PC-3 (cell line): Measurements from ENCODE around the gene ASPRV1. TPM values are rescaled to one million over a fixed set of nuclear protein-coding genes. Genes with fewer than 3 reads are reported as not detected.

ENCODE experiments used
- ATAC-seq: fragments of 200-7000 bp; cut with Tn5 transposase; 2 replicates; pipeline ENCODE4 v1.9.1; 2020; ENCODE audit warnings: mild to moderate bottlenecking, moderate library complexity
- BruUV-seq: library from RNA; stranded (reverse); fragments of 400-500 nt; replicated peaks from 2 replicates; lab custom pipeline; 2021; lab: Mats Ljungman, UMichigan
- CTCF ChIA-PET: fragments of 300-600 bp; sonication (Branson Sonifier 250); formaldehyde crosslinking; loops from one replicate; lab custom pipeline; 2022; ENCODE audit warnings: antibody characterized with exemption; lab: Charles Lee
- POLR2A ChIA-PET: fragments of 300-600 bp; sonication (Branson Sonifier 250); formaldehyde crosslinking; loops from one replicate; lab custom pipeline; 2022; ENCODE audit warnings: antibody characterized with exemption; ENCODE audit not compliant: unreplicated experiment; lab: Charles Lee
- DNase-seq: peaks from one replicate; pipeline ENCODE4 v3.0.0-alpha.2; 2015
- H2AFZ ChIP-seq: fragments of 300-600 bp; sonication (generic); 2 replicates; pipeline ENCODE4 v1.6.0; 2016; ENCODE audit warnings: antibody characterized with exemption, low read length
- H3F3A ChIP-seq: fragments of 300-600 bp; sonication (generic); one replicate; pipeline ENCODE4 v1.6.0; 2017; ENCODE audit warnings: antibody characterized with exemption, low read length, control low read depth, mild to moderate bottlenecking; ENCODE audit not compliant: unreplicated experiment
- H3K27ac ChIP-seq: fragments of 300-600 bp; sonication (generic); 2 replicates; pipeline ENCODE4 v1.5.1; 2016; ENCODE audit warnings: mild to moderate bottlenecking, low read length
- H3K27me3 ChIP-seq: fragments of 300-600 bp; sonication (generic); 2 replicates; pipeline ENCODE4 v1.6.1; 2016; ENCODE audit warnings: low read length, mixed read lengths
- H3K36me3 ChIP-seq: fragments of 300-600 bp; sonication (generic); 2 replicates; pipeline ENCODE4 v1.6.1; 2016; ENCODE audit warnings: low read depth, mixed run types, low read length, mixed read lengths
- H3K4me1 ChIP-seq: fragments of 300-600 bp; sonication (generic); 2 replicates; pipeline ENCODE4 v1.5.1; 2016; ENCODE audit warnings: low read length; ENCODE audit not compliant: insufficient read depth
- H3K4me2 ChIP-seq: fragments of 300-600 bp; sonication (generic); 2 replicates; pipeline ENCODE4 v1.6.0; 2016; ENCODE audit warnings: low read length
- H3K4me3 ChIP-seq: fragments of 300-600 bp; sonication (generic); 2 replicates; pipeline ENCODE4 v1.5.1; 2016; ENCODE audit warnings: mild to moderate bottlenecking, low read length, mixed read lengths
- H3K79me2 ChIP-seq: fragments of 300-600 bp; sonication (generic); 2 replicates; pipeline ENCODE4 v1.6.1; 2017; ENCODE audit warnings: low read length, mixed read lengths
- H3K9ac ChIP-seq: fragments of 300-600 bp; sonication (generic); 2 replicates; pipeline ENCODE4 v1.6.0; 2016; ENCODE audit warnings: mild to moderate bottlenecking, low read length
- H3K9me2 ChIP-seq: fragments of 300-600 bp; sonication (generic); replicated peaks from 2 replicates; pipeline ENCODE4 v1.6.1; 2016; ENCODE audit warnings: mixed run types, low read length, mixed read lengths
- H3K9me3 ChIP-seq: fragments of 300-600 bp; sonication (generic); 2 replicates; pipeline ENCODE4 v1.6.1; 2016; ENCODE audit warnings: low read length, mixed read lengths
- H4K20me1 ChIP-seq: fragments of 300-600 bp; sonication (generic); 2 replicates; pipeline ENCODE4 v1.6.1; 2016; ENCODE audit warnings: low read length, mixed read lengths
- EZH2 ChIP-seq: fragments of 300-600 bp; sonication (generic); IDR thresholded peaks from one replicate; pipeline ENCODE4 v1.6.1; 2017; ENCODE audit warnings: antibody characterized with exemption, mild to moderate bottlenecking, low read length; ENCODE audit not compliant: unreplicated experiment
- EZH2phosphoT487 ChIP-seq: fragments of 300-600 bp; sonication (generic); IDR thresholded peaks from 2 replicates; pipeline ENCODE4 v1.6.1; 2018; ENCODE audit warnings: mild to moderate bottlenecking, antibody characterized with exemption, low read length, borderline replicate concordance
- intact Hi-C: fragments of 100-400 bp; cut with micrococcal nuclease; formaldehyde crosslinking; loops from 2 replicates; pipeline ENCODE4 v1.9.0; 2023
- total RNA-seq: library from RNA; depleted of rRNA; stranded (reverse); fragments of >200 nt; gene quantifications from 2 replicates; pipeline ENCODE4 v1.2.3, GENCODE V29; 2014
- TF ChIP-seq, protein P1 (sequence below): fragments of 300-600 bp; sonication (generic); conservative IDR thresholded peaks from 2 replicates; pipeline ENCODE4 v1.5.1; 2017; ENCODE audit warnings: antibody characterized with exemption, low read depth, mild to moderate bottlenecking, low read length

ASPRV1 gene
- total RNA-seq, 1 experiment from 2014 or later: not detected

DNA sequence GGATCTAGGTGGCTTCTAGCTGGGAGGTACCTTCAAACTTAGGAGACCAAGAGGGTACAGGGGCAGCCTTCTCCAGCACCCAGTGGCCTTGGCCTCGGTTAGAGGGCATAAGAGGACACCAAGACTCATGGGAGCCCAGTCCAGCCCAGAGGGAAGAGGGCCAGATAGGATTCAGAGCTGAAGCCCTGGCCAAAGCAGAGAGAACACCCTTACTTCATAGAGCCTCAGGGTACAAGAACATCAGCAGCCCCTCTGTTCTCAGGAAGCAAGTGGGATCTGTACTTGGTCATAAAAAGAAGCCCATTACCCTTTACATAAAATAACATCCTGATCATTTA, 45.0 kb upstream of the ASPRV1 start:
- ChIA-PET CTCF (no interaction called here), POLR2A (no interaction called here)
- no peak for TF ChIP-seq EZH2phosphoT487
- Histone ChIP-seq H3F3A (no peaks in the 10 kb centered on the region), H3K4me2 (no peak overlapping the region), H3K9me3 (no peaks in the 10 kb centered on the region), H4K20me1 (no peaks in the 10 kb centered on the region), H3K36me3 (no peaks in the 10 kb centered on the region), H3K27ac (no peak overlapping the region), H3K9me2 (no peaks in the 10 kb centered on the region), H2AFZ (no peak overlapping the region), H3K79me2 (no peaks in the 10 kb centered on the region), H3K9ac (no peak overlapping the region), H3K4me3 (no peak overlapping the region), H3K27me3 (no peaks in the 10 kb centered on the region), H3K4me1 (0 out of 2 replicates have a peak, but pooled peaks cover 4% of the 10 kb centered on the region)
- BruUV-seq: no TSS peak
- ATAC-seq (no peak), DNase-seq (no peak)
- intact Hi-C loops: no loop called here

DNA sequence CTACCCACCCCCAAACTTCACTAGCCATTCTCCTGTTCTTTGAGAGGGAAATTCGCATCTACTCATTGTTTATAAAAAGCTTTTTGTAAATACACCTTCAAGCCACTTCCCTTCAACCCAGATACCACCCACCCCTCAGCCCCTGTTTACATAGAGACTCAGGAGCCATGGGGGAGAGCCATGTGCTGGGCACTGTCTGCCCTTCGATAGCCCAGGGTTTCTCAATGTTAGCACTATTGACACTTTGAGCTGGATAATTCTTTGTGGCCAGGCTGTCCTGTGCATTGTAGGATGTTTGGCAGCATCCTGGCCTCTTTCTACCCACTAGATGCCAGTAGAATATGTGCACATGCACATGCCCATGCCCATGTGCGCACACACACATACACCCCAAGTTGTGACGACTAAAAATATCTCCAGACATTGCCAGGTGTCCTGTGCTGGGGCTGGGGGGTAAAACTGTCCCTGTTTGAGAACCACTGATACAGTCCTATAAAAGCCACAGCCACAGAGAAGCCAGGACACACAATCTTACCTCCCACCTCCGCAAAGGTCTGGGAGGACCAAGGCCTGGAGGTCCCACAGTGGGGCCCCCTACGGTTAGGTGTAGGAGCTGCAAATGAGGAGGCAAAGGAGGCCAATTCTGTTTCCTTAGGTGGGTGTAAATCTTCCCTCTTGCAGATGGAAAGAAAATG, 44.5 kb upstream of the ASPRV1 start:
- Histone ChIP-seq H3K4me2 (no peak overlapping the region), H3K27me3 (no peaks in the 10 kb centered on the region), H3K27ac (no peak overlapping the region), H2AFZ (no peak overlapping the region), H3F3A (no peaks in the 10 kb centered on the region), H3K4me1 (0 out of 2 replicates have a peak, but pooled peaks cover 4% of the 10 kb centered on the region), H3K9ac (no peak overlapping the region), H3K79me2 (no peaks in the 10 kb centered on the region), H3K9me3 (no peaks in the 10 kb centered on the region), H4K20me1 (no peaks in the 10 kb centered on the region), H3K36me3 (no peaks in the 10 kb centered on the region), H3K4me3 (no peak overlapping the region), H3K9me2 (no peaks in the 10 kb centered on the region)
- intact Hi-C loops: no loop called here
- ATAC-seq (no peak; the same call in 1 of the 2 replicates), DNase-seq (no peak)
- no TSS peak for BruUV-seq
- ChIA-PET CTCF (no interaction called here), POLR2A (no interaction called here)
- TF ChIP-seq EZH2: no peak
- TF ChIP-seq, protein P1, sequence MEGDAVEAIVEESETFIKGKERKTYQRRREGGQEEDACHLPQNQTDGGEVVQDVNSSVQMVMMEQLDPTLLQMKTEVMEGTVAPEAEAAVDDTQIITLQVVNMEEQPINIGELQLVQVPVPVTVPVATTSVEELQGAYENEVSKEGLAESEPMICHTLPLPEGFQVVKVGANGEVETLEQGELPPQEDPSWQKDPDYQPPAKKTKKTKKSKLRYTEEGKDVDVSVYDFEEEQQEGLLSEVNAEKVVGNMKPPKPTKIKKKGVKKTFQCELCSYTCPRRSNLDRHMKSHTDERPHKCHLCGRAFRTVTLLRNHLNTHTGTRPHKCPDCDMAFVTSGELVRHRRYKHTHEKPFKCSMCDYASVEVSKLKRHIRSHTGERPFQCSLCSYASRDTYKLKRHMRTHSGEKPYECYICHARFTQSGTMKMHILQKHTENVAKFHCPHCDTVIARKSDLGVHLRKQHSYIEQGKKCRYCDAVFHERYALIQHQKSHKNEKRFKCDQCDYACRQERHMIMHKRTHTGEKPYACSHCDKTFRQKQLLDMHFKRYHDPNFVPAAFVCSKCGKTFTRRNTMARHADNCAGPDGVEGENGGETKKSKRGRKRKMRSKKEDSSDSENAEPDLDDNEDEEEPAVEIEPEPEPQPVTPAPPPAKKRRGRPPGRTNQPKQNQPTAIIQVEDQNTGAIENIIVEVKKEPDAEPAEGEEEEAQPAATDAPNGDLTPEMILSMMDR: 0 out of 2 replicates have a peak, but pooled peaks have one; percentile 20

DNA sequence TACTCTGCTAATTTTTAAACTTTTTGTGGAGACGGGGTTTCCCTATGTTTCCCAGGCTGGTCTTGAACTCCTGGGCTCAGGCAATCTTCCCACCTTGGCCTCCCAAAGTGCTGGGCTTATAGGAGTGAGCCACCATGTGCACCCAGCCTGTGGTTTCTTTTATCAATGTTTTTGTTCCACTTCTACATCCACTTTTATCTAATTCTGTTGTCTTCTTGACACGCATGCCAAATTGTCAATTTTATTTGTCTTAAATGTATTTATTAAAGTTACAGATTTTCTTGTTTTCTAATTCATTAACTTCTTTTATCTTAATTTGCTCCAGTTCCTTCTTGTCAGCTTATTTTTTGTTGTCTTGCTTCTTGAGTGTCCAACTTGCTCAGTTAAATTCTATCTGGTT, 43.8 kb upstream of the ASPRV1 start:
- H3K27me3 ChIP-seq: no peaks in the 10 kb centered on the region
- H3K4me2 ChIP-seq: no peak overlapping the region
- H2AFZ ChIP-seq: no peak overlapping the region
- DNase-seq: no peak
- H3K36me3 ChIP-seq: no peaks in the 10 kb centered on the region
- H3F3A ChIP-seq: no peaks in the 10 kb centered on the region
- no peaks in the 10 kb centered on the region for H3K9me2 ChIP-seq
- no peaks in the 10 kb centered on the region for H3K9me3 ChIP-seq
- no peak for TF ChIP-seq EZH2
- TF ChIP-seq, protein P1: no peak
- TF ChIP-seq EZH2phosphoT487: no peak
- H3K9ac ChIP-seq: no peak overlapping the region
- H3K79me2 ChIP-seq: no peaks in the 10 kb centered on the region
- ChIA-PET CTCF (no interaction called here), POLR2A (no interaction called here)
- no peak for ATAC-seq
- H4K20me1 ChIP-seq: no peaks in the 10 kb centered on the region
- no peak overlapping the region for H3K4me3 ChIP-seq
- 0 out of 2 replicates have a peak, but pooled peaks cover 4% of the 10 kb centered on the region for H3K4me1 ChIP-seq
- intact Hi-C loops: no loop called here
- H3K27ac ChIP-seq: no peak overlapping the region
- BruUV-seq: no TSS peak
